HepG2 (cell line): ENCODE results near the gene MISP3. TPM values are rescaled to one million over a fixed set of nuclear protein-coding genes. Genes with fewer than 3 reads are reported as not detected.

Source experiments
- ATF3 ChIP-seq: sonication (generic); formaldehyde crosslinking; IDR thresholded peaks from 2 replicates; pipeline ENCODE4 v1.4.0; 2020; ENCODE audit warnings: missing genetic modification reagents
- BRD4 ChIP-seq: sonication (generic); formaldehyde crosslinking; IDR thresholded peaks from 2 replicates; pipeline ENCODE4 v1.4.0; 2020; ENCODE audit warnings: missing genetic modification reagents
- CBX5 ChIP-seq: sonication (generic); formaldehyde crosslinking; IDR thresholded peaks from 2 replicates; pipeline ENCODE4 v1.4.0; 2020; ENCODE audit warnings: missing genetic modification reagents, borderline replicate concordance
- CENPBD1 ChIP-seq: sonication (generic); formaldehyde crosslinking; IDR thresholded peaks from 2 replicates; pipeline ENCODE4 v1.8.0; 2022; ENCODE audit warnings: missing genetic modification reagents, low read depth, mild to moderate bottlenecking, borderline replicate concordance
- DNMT3B ChIP-seq: conservative IDR thresholded peaks from 2 replicates; pipeline ENCODE4 v1.6.1; 2016; ENCODE audit warnings: missing biosample characterization, control low read depth
- GPBP1L1 ChIP-seq: sonication (generic); formaldehyde crosslinking; IDR thresholded peaks from 2 replicates; pipeline ENCODE4 v1.5.0; 2020; ENCODE audit warnings: mild to moderate bottlenecking, missing genetic modification reagents
- IKZF4 ChIP-seq: sonication (generic); formaldehyde crosslinking; IDR thresholded peaks from 2 replicates; pipeline ENCODE4 v1.5.1; 2020; ENCODE audit warnings: borderline replicate concordance, mild to moderate bottlenecking, low read depth, missing genetic modification reagents; ENCODE audit errors: not compliant biosample characterization
- KDM5B ChIP-seq: sonication (generic); formaldehyde crosslinking; IDR thresholded peaks from 2 replicates; pipeline ENCODE4 v1.4.0; 2020; ENCODE audit warnings: missing genetic modification reagents, mild to moderate bottlenecking, borderline replicate concordance
- MYC ChIP-seq: sonication (generic); formaldehyde crosslinking; IDR thresholded peaks from 2 replicates; pipeline ENCODE4 v1.9.0; 2021; ENCODE audit warnings: missing genetic modification reagents, borderline replicate concordance
- NR2F2 ChIP-seq: IDR thresholded peaks from 2 replicates; pipeline ENCODE4 v1.6.1; 2012; ENCODE audit warnings: low read depth, inconsistent platforms, borderline replicate concordance
- ZBTB20 ChIP-seq: sonication (generic); formaldehyde crosslinking; IDR thresholded peaks from 2 replicates; pipeline ENCODE4 v1.8.1; 2023; ENCODE audit warnings: missing genetic modification reagents, low read depth, mild to moderate bottlenecking, borderline replicate concordance
- ZFP91 ChIP-seq: sonication (generic); formaldehyde crosslinking; IDR thresholded peaks from 2 replicates; pipeline ENCODE4 v1.9.0; 2022; ENCODE audit warnings: missing genetic modification reagents, mild to moderate bottlenecking, borderline replicate concordance
- ZNF101 ChIP-seq: sonication (generic); formaldehyde crosslinking; IDR thresholded peaks from 2 replicates; pipeline ENCODE4 v1.4.0; 2020; ENCODE audit warnings: mild to moderate bottlenecking, low read depth, missing genetic modification reagents, borderline replicate concordance
- ZNF232 ChIP-seq: sonication (generic); formaldehyde crosslinking; IDR thresholded peaks from 2 replicates; pipeline ENCODE4 v1.4.0; 2020; ENCODE audit warnings: missing genetic modification reagents, borderline replicate concordance
- ZNF292 ChIP-seq: sonication (generic); formaldehyde crosslinking; IDR thresholded peaks from 2 replicates; pipeline ENCODE4 v1.8.1; 2022; ENCODE audit warnings: mild to moderate bottlenecking, low read depth, missing genetic modification reagents, borderline replicate concordance
- ZNF329 ChIP-seq: sonication (generic); formaldehyde crosslinking; IDR thresholded peaks from 2 replicates; pipeline ENCODE4 v1.9.0; 2021; ENCODE audit warnings: low read depth, mild to moderate bottlenecking, missing genetic modification reagents
- ZNF510 ChIP-seq: sonication (generic); formaldehyde crosslinking; IDR thresholded peaks from 2 replicates; pipeline ENCODE4 v1.4.0; 2020; ENCODE audit warnings: low read depth, mild to moderate bottlenecking, missing genetic modification reagents
- ZNF543 ChIP-seq: sonication (generic); formaldehyde crosslinking; IDR thresholded peaks from 2 replicates; pipeline ENCODE4 v1.4.0; 2020; ENCODE audit warnings: mild to moderate bottlenecking, missing genetic modification reagents
- ZNF747 ChIP-seq: sonication (generic); formaldehyde crosslinking; IDR thresholded peaks from 2 replicates; pipeline ENCODE4 v1.8.1; 2023; ENCODE audit warnings: missing genetic modification reagents, mild to moderate bottlenecking, borderline replicate concordance
- ZNF772 ChIP-seq: sonication (generic); formaldehyde crosslinking; IDR thresholded peaks from 2 replicates; pipeline ENCODE4 v1.5.0; 2020; ENCODE audit warnings: mild to moderate bottlenecking, missing genetic modification reagents
- ZSCAN22 ChIP-seq: sonication (generic); formaldehyde crosslinking; IDR thresholded peaks from 2 replicates; pipeline ENCODE4 v1.4.0; 2020; ENCODE audit warnings: mild to moderate bottlenecking, missing genetic modification reagents
- polyA plus RNA-seq, 8 experiments: library from polyadenylated mRNA; depleted of rRNA in 3 of 8; stranded (reverse) in 7 of 8; unstranded in 1 of 8; fragments of >200 nt; fragmentation: Illumina TruSeq in 4 of 8; extraction: Trizol in 4 of 8; gene quantifications; 2 replicates each; pipeline versions ENCODE4 v1.2.1 to v1.2.3, GENCODE V29; 2011 to 2016; ENCODE audit warnings: low read depth in 4 of 8, missing spikeins in 1 of 8, mixed read lengths in 1 of 8; ENCODE audit not compliant: insufficient read depth in 1 of 8
- total RNA-seq, 5 experiments: library from RNA; depleted of rRNA; stranded (reverse); fragments of >200 nt; fragmentation: Illumina TruSeq; extraction: Trizol; gene quantifications; 2 replicates each; pipeline ENCODE4 v1.2.3, GENCODE V29; 2016; ENCODE audit warnings: low read depth in 1 of 5
- TF ChIP-seq, protein P1 (sequence below): sonication (generic); formaldehyde crosslinking; IDR thresholded peaks from 2 replicates; pipeline ENCODE4 v1.4.0; 2020; ENCODE audit warnings: missing genetic modification reagents
- TF ChIP-seq, protein P2 (sequence below): sonication (generic); formaldehyde crosslinking; IDR thresholded peaks from 2 replicates; pipeline ENCODE4 v1.5.1; 2020; ENCODE audit warnings: missing genetic modification reagents, mild to moderate bottlenecking, borderline replicate concordance

Gene MISP3
- total and polyA plus RNA-seq, 2 of the 13 experiments (the other 11 are each of a cell fraction or from before 2014, with no cell fraction given) = 2.5 to 5.4 TPM

DNA sequence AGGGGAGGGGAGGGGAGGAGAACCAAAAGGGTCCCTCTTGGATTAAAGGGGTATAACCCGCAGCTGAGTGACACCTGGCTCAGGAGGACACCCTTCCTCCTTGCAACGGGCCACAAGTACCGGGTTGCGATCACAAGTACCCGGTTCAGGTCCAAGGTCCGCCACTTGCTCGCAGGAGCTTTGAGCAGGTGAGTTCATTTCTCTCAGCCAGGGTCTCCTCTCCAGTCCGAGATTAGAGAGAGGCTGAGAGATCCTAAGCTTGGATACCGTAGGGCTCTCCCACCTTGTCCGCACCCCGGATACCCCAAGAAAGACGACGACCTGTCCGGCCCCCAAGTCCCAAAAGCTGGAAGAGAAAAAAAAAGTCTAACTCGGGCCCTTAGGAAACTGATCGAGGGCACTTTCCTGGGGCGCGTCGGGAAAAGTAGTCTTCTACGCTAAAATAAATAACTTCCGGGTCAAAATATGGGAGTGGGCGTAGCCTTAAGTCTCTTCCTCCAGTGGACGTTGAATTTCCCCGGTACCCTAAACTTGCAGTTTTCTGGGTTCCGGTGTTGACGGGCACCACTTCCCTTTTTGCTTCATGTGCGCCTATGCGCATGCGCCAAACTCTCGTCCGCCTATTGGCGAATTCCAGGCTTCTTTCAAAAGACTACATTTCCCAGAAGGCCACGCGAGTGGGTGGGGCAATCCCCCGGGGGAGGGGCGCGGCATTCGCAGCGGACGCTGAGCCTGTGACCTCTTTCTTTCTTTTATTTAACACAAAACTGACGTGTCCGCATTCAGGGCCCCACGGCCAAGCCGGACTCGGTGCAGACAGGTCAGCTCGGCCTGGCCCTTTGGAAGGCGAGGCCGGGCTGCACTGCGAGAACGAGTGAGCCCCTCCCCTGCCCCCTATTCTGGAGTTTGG is 8.6 kb downstream of the MISP3 start (continued):
- TF ChIP-seq, protein P1, sequence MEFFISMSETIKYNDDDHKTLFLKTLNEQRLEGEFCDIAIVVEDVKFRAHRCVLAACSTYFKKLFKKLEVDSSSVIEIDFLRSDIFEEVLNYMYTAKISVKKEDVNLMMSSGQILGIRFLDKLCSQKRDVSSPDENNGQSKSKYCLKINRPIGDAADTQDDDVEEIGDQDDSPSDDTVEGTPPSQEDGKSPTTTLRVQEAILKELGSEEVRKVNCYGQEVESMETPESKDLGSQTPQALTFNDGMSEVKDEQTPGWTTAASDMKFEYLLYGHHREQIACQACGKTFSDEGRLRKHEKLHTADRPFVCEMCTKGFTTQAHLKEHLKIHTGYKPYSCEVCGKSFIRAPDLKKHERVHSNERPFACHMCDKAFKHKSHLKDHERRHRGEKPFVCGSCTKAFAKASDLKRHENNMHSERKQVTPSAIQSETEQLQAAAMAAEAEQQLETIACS (CRISPR knock-in tag) = no peak
- no peak for TF ChIP-seq BRD4 (CRISPR knock-in tag)
- peak; percentile 31; the same call in 1 of the 2 replicates for TF ChIP-seq ZNF747 (CRISPR knock-in tag)
- no peak for TF ChIP-seq ZNF232
- TF ChIP-seq CENPBD1 (CRISPR knock-in tag) = no peak
- no peak for TF ChIP-seq ZNF543 (CRISPR knock-in tag)
- TF ChIP-seq ZNF772 (CRISPR knock-in tag) = no peak
- TF ChIP-seq, protein P2, sequence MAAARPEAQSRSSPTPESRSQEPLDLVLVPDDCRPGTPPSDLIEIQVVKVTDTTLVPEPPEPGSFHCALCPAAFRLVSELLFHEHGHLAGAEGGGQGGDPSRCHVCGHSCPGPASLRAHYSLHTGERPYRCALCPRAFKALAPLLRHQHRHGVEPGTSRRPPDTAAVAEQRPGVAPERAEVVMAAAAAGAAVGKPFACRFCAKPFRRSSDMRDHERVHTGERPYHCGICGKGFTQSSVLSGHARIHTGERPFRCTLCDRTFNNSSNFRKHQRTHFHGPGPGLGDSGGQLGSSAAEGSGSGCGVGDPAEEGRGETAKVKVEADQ (CRISPR knock-in tag) = no peak
- TF ChIP-seq DNMT3B (CRISPR knock-in tag) = no peak; the same call in 1 of the 2 replicates
- TF ChIP-seq ZSCAN22 (CRISPR knock-in tag) = no peak
- no peak for TF ChIP-seq ZNF101
- 0 out of 2 replicates have a peak, but pooled peaks have one; percentile 17 for TF ChIP-seq KDM5B
- TF ChIP-seq IKZF4 (CRISPR knock-in tag) = no peak
- TF ChIP-seq CBX5 (CRISPR knock-in tag) = no peak
- TF ChIP-seq ATF3 = no peak
- peak; percentile 17; the same call in 1 of the 2 replicates for TF ChIP-seq MYC
- TF ChIP-seq ZFP91 (CRISPR knock-in tag) = peak; percentile 75
- TF ChIP-seq NR2F2 = no peak
- TF ChIP-seq ZNF510 (CRISPR knock-in tag) = no peak
- no peak for TF ChIP-seq GPBP1L1 (CRISPR knock-in tag)
- TF ChIP-seq ZNF329 = no peak
- TF ChIP-seq ZBTB20 (CRISPR knock-in tag) = no peak
- no peak for TF ChIP-seq ZNF292 (CRISPR knock-in tag)
